ENCODE data around the gene SSTR5.

Gene SSTR5

DNA sequence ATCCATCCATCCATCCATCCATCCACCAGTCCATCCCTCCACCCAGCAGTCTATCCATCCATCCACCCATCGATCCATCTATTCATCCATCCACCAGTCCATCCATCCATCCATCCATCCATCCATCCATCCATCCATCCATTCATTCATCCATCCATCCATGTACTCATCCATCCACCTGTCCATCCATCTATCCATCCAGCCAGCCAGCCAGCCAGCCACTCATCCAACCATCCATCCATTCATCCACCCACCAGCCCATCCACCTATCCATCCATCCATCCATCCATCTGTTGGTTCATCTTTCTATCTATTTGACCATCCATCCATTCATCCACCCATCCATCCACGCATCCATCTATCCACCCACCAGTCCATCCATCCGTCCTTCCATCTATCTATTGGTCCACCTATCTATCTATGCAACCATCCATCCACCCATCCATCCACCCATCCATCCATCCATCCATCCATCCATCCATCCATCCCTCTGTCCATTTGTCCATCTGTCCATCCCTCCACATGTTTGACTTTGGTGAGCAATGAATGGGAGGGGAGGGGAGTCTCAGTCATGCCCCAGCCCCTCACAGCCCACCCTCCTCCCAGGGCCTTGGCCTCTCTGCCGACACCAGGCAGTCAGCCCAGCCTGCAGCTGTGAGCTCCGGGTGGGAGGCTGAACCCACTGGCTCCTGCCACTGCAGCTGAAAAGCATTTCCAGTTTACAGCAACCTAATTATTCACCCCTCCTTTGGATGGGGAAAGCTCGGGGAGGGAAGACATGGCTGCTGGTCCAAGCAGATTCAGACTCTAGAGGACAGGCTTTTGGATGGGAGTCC, 38.1 kb upstream of the SSTR5 start:
- Mint-ChIP-seq H3K36me3 (ENCODE audit: low read depth) (no peaks in the 10 kb centered on the region), H3K4me1 (ENCODE audit: low read depth) (no peaks in the 10 kb centered on the region), H3K27me3 (peaks cover 4% of the 10 kb centered on the region), H3K9me3 (no peaks in the 10 kb centered on the region), H3K4me3 (no peak overlapping the region), H3K27ac (no peak overlapping the region)
- intact Hi-C loops (cut with micrococcal nuclease): no loop called here

DNA sequence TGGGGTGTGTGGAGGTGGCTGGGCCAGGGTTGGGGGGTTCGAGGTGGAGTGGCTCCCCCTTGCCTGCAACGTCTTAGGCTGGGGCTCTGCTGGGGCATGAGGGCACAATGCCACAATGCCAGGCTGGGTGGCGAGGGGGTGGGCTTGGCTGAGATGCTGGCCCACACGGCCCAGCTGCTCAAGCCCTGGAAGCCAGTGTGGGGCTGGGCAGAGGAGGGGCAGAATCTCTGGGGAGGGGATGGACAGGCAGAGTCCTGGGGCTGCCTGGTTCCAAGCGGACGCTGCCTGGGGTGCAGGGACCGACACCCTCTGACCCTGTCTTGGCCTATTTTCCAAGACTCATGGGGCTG, 37.5 kb upstream of the SSTR5 start:
- H3K27me3 Mint-ChIP-seq: peaks cover 2% of the 10 kb centered on the region
- no peak overlapping the region for H3K27ac Mint-ChIP-seq
- H3K36me3 Mint-ChIP-seq (ENCODE audit: low read depth): no peaks in the 10 kb centered on the region
- H3K4me1 Mint-ChIP-seq (ENCODE audit: low read depth): no peaks in the 10 kb centered on the region
- H3K4me3 Mint-ChIP-seq: no peak overlapping the region
- no peaks in the 10 kb centered on the region for H3K9me3 Mint-ChIP-seq
- intact Hi-C loops (cut with micrococcal nuclease): no loop called here

DNA sequence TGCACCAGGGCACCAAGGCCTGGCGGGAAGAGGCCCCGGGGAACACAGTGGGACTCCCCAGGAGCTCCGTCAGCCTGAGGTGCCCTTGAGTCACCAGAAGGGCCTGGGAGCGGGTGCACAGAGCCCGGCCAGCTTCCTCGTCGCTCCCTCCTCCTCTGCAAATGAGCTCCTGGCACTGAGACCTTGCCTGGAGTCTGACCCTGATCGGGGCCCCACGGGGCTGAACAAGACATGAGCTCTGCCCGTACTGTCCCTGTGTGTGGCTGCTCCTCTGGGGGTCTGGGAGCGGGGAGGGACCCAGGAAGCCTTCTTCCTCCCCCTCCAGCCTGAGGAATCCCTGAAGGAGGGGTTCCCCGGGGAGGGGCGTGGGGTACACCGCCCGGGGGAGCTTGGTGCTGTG, 36.4 kb upstream of the SSTR5 start:
- H3K27me3 Mint-ChIP-seq: peaks cover 2% of the 10 kb centered on the region
- no peaks in the 10 kb centered on the region for H3K9me3 Mint-ChIP-seq
- no peak overlapping the region for H3K4me3 Mint-ChIP-seq
- no peaks in the 10 kb centered on the region for H3K4me1 Mint-ChIP-seq (ENCODE audit: low read depth)
- intact Hi-C loops (cut with micrococcal nuclease): no loop called here
- H3K27ac Mint-ChIP-seq: no peak overlapping the region
- no peaks in the 10 kb centered on the region for H3K36me3 Mint-ChIP-seq (ENCODE audit: low read depth)

DNA sequence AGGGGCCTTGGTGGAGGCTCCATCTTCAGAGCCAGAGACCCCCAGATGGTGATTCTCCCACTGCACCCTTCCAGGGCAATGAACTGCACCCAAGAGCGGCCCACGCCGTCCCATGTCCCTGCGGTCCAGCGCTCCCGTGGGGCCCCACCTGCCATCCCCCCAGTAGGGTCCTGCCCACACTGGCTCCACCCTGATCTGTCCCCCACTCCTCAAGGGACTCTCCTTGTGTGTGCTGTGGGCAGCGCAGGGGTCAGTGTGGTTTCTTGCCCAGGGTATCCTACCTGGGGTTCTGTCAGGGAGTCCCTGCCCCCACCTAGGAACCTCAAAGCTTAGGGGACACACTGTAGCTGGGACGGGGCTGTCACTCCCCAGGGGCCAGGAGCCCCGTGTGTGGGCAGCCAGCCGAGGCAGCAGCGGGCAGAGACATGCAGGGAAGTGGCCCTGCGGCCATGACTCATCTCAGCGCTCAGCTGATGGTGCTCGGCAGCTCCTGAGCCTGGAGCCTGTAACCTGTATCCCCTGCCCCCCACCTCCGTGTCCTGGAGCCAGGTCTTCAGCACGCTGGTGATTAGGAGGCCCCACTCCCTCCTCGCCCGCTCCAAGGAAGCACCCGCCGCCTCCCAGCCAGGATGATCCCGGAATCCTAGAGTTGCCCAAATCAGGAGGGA, 35.7 kb upstream of the SSTR5 start:
- H3K4me1 Mint-ChIP-seq (ENCODE audit: low read depth): no peaks in the 10 kb centered on the region
- H3K4me3 Mint-ChIP-seq: no peak overlapping the region
- H3K27ac Mint-ChIP-seq: no peak overlapping the region
- peaks cover 2% of the 10 kb centered on the region for H3K27me3 Mint-ChIP-seq
- peaks cover 2% of the 10 kb centered on the region for H3K9me3 Mint-ChIP-seq
- H3K36me3 Mint-ChIP-seq (ENCODE audit: low read depth): no peaks in the 10 kb centered on the region
- intact Hi-C loops (cut with micrococcal nuclease): no loop called here

DNA sequence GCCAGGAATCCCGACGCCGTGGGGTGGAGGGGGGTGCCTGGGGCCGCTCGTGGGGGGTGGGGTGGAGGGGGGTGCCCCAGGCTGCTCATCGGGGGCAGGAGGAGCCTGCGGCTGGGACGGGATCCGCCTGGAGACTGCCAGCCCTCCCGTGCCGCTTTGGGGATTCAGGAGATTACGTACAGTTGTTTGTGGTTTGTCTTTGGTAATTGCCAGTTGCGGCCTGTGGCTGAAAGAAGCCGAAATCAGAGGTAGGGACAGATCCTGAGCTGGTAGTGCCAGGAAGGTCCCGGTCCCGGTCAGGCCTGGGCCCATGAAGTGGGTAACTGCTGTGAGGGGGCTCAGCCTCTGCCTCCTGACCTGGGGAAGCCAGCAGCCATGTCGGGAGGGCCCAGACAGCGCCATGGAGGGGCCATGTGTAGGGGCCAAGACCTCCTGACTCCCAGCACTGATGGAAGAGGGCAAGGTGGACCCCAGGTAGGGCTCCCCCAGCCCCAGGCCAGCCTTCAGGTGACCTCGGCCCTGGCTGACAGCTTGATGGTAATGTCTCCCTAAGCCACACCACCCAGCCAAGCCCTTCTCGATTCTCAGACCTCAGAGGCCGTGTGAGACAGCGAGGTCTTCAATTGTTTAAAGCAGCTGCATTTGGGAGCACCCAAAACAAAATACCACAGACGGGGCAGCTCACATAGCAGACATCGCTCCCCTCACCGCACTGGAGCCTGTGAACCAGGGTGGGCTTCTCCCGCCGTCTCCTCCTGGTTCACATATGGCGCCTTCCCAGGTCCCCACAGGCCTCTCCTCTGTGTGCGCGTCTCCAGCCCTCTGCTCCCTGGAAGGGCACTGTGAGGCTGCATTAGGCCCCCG, 34.9 kb upstream of the SSTR5 start:
- intact Hi-C loops (cut with micrococcal nuclease): no loop called here
- Mint-ChIP-seq H3K27ac (no peak overlapping the region), H3K4me3 (no peak overlapping the region), H3K27me3 (peaks cover 2% of the 10 kb centered on the region), H3K9me3 (peaks cover 10% of the 10 kb centered on the region), H3K36me3 (ENCODE audit: low read depth) (no peaks in the 10 kb centered on the region), H3K4me1 (ENCODE audit: low read depth) (no peaks in the 10 kb centered on the region)

DNA sequence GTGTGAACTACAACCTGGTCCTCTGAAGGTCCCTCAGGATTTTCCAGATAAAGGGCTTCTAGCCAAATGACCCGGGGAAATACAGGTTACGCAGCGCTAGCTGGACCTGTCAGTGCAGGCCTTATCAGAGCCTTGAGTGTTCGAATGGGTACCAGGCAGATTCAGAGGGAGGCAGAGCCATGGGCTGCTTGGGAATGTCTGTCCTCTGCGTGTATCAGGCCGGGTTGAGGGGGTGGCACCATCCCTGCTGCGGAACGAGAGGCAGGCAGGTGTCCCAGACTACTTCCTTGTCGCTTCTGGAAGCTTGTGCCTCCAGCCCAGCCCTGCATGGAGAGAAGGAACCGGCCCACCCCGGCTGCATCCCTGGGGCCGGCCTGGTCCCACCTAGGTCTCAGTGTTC, 33.6 kb upstream of the SSTR5 start:
- Mint-ChIP-seq H3K27ac (no peak overlapping the region), H3K36me3 (ENCODE audit: low read depth) (no peaks in the 10 kb centered on the region), H3K4me1 (ENCODE audit: low read depth) (no peaks in the 10 kb centered on the region), H3K4me3 (no peak overlapping the region), H3K9me3 (peaks cover 11% of the 10 kb centered on the region), H3K27me3 (peaks cover 2% of the 10 kb centered on the region)
- intact Hi-C loops (cut with micrococcal nuclease): no loop called here

DNA sequence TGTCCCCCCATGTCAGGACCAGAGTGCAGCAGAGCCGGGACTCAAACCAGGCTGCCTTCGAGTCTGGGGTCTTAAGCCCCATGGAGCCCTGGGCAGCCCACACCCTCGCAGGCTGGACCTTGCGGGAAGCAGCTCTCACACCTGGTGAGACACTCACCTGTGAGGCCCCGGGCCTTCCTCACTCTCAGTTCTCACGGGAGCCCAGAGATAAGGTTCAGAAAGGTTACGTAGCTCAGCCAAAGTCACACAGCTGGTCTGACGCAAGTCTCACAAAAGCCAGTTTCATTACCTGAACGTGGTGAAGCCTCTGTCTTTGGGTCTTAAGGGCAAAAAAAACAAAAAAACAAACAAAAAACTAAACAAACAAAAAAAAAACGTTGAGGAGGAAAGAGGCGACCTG, 32.8 kb upstream of the SSTR5 start:
- H3K36me3 Mint-ChIP-seq (ENCODE audit: low read depth): no peaks in the 10 kb centered on the region
- no peak overlapping the region for H3K27ac Mint-ChIP-seq
- intact Hi-C loops (cut with micrococcal nuclease): no loop called here
- H3K27me3 Mint-ChIP-seq: peaks cover 2% of the 10 kb centered on the region
- H3K9me3 Mint-ChIP-seq: peaks cover 11% of the 10 kb centered on the region
- H3K4me3 Mint-ChIP-seq: no peak overlapping the region
- H3K4me1 Mint-ChIP-seq (ENCODE audit: low read depth): no peaks in the 10 kb centered on the region

DNA sequence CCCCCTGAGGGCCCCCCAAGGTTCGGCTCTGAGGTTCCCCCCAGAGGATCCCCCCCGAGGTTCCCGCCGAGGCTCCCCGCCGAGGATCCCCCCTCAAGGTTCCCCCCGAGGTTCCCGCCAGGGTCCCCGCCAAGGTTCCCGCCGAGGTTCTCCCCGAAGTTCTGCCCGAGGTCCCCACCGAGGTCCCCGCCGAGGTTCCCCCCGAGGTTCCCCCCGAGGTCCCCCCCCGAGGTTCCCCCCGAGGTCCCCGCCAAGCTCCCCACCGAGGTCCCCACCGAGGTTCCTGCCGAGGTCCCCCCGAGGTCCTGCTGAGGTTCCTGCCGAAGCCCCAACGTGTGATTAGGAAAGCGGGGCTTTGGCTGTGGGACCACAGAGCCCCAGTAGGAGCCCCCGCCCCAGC, 32.2 kb upstream of the SSTR5 start:
- H3K4me1 Mint-ChIP-seq (ENCODE audit: low read depth): no peaks in the 10 kb centered on the region
- H3K36me3 Mint-ChIP-seq (ENCODE audit: low read depth): no peaks in the 10 kb centered on the region
- H3K4me3 Mint-ChIP-seq: no peak overlapping the region
- H3K27ac Mint-ChIP-seq: no peak overlapping the region
- peaks cover 11% of the 10 kb centered on the region for H3K9me3 Mint-ChIP-seq
- H3K27me3 Mint-ChIP-seq: peaks cover 2% of the 10 kb centered on the region
- intact Hi-C loops (cut with micrococcal nuclease): no loop called here

DNA sequence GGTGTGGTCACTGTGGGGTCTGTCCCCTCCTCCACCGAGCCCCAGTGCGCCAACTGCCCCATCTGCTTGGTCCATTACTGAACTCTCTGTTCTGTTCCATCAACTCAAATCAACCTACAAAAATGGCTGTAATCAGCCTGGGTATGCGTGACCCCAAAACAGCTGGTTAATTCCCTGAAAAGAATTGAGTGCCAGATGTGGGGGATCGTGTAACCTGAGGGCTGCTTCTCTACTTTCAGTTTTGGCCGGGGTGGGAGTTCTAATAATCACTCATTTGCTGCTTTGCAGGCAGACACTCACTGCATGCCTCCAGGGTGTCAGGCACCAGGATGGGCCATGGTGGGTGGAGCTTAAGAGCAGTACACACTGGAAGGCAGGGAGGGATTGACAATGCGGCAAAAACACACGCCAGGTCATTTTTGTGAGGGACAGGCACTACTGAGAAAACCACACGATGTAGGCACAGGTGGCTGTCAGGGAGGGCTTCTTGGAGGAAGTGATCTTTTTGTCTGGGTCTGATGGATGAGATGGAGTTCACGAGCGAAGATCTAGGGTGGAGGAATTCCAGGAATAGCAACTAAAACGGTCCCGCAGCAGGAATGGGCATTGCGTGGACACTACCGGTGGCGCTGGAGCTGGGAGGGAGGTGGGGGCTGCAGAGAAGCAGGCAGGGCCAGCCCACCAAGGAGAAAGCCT, 30.4 kb upstream of the SSTR5 start:
- H3K4me3 Mint-ChIP-seq: no peak overlapping the region
- intact Hi-C loops (cut with micrococcal nuclease): no loop called here
- H3K27ac Mint-ChIP-seq: no peak overlapping the region
- peaks cover 5% of the 10 kb centered on the region for H3K27me3 Mint-ChIP-seq
- no peaks in the 10 kb centered on the region for H3K4me1 Mint-ChIP-seq (ENCODE audit: low read depth)
- no peaks in the 10 kb centered on the region for H3K36me3 Mint-ChIP-seq (ENCODE audit: low read depth)
- peaks cover 11% of the 10 kb centered on the region for H3K9me3 Mint-ChIP-seq

DNA sequence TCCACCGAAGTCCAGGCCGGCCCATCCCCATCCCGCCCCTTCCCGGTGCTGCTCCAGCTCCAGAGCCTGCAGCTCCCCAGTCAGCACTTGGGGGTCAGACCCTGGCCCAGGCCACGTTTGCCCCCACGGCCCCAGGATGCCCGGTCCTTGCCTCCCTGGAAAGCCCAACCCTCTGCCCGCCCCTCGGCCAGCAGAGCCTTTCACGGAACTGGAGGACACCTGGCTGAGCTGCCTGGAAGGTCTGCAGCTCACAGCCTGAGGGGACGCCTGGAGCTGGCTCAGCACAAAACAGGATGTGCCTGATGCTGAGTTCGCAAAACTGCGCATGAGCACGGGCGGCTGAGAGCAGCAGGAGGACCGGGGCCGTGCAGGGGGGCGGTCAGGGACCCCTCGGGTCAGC, 29.7 kb upstream of the SSTR5 start:
- Mint-ChIP-seq H3K4me3 (no peak overlapping the region), H3K4me1 (ENCODE audit: low read depth) (no peaks in the 10 kb centered on the region), H3K27ac (no peak overlapping the region), H3K9me3 (peaks cover 11% of the 10 kb centered on the region), H3K27me3 (peaks cover 5% of the 10 kb centered on the region), H3K36me3 (ENCODE audit: low read depth) (no peaks in the 10 kb centered on the region)
- intact Hi-C loops (cut with micrococcal nuclease): no loop called here

DNA sequence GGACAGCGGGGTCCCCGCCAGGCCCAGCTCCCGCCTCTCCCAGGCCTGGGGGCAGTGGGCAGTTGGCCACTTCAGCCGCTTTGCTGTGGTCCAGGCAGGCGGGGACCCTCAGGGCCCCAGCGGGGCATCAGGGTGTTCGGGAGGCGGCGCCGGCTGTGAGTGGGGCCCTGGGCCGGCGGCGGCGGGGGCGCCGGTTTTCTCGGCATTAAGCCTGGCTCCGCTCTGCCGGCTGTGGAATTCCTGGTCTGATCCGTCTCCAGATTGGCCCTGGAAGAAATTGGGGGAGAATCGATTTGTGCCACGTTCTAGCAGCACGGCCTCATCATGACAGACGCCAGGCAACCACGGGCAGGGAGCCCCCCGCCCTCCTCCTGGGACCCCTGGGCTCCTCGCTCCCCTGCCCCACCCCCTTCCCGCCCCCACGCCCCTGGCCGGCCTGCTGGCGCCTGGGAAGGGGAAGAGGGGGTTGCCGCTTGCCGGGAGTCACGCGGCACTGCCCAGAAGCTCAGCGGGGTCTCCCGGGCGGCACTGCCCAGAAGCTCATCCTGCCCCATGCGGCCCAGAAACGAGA, 28.6 kb upstream of the SSTR5 start:
- no peak overlapping the region for H3K4me3 Mint-ChIP-seq
- intact Hi-C loops (cut with micrococcal nuclease): no loop called here
- H3K9me3 Mint-ChIP-seq: peaks cover 11% of the 10 kb centered on the region
- H3K36me3 Mint-ChIP-seq (ENCODE audit: low read depth): no peaks in the 10 kb centered on the region
- H3K27me3 Mint-ChIP-seq: peaks cover 10% of the 10 kb centered on the region
- no peak overlapping the region for H3K27ac Mint-ChIP-seq
- H3K4me1 Mint-ChIP-seq (ENCODE audit: low read depth): no peaks in the 10 kb centered on the region

DNA sequence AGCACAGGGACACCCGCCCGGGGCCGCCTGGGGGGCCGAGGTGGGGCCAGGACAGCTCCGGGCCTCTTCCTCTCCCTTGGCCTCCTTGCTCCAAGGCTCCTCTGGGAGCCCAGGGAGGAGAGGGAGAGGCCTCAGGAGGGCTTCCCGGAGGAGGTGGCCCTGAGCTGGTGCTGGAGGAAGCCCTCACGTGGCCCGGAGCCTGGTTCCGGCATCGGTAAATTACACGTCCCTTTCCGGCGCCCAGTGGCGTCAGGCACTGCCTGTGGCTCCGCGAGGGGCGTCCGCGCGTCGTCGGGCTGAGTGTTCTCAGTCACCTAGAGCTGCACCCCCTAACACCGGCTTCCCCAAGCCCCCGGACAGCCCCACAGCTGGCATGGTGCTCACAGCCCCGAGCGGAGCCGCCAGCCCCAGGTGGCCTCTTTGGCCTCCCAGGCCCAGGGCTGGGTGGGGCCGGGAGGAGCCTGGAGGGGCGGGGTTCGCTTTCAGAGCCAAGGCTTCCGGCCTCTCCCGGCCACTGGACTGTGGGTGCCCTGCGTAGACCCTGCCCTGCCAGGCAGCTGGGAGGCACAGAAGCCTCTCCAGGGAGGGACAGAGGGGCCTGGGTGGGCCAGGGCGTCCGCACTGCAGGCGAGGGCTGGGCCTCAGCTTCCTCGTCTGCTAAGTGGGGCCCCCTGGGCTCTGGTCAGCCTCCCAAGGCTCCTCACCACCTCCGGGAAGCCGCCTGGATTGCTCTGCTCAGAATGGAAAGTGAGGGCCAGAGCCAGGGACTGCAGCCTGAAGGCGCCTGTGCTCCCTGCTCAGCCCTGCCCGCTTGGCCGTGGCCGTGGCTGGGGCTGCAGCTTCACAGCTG, 27.9 kb upstream of the SSTR5 start:
- H3K27me3 Mint-ChIP-seq: peaks cover 10% of the 10 kb centered on the region
- no peak overlapping the region for H3K4me3 Mint-ChIP-seq
- peaks cover 11% of the 10 kb centered on the region for H3K9me3 Mint-ChIP-seq
- intact Hi-C loops (cut with micrococcal nuclease): no loop called here
- no peaks in the 10 kb centered on the region for H3K4me1 Mint-ChIP-seq (ENCODE audit: low read depth)
- H3K36me3 Mint-ChIP-seq (ENCODE audit: low read depth): no peaks in the 10 kb centered on the region
- no peak overlapping the region for H3K27ac Mint-ChIP-seq

All from dendritic cell treated with granulocyte-macrophage colony-stimulating factor and Interleukin-4, amounts not matched to agents 40 ng/mL and 50 ng/mL, for 4 days (primary cell).